Smooth muscle cell of the brain vasculature (primary cell): ENCODE data around the gene POU4F3.

Source experiments
- DNase-seq: peaks from one replicate; pipeline ENCODE4 v3.0.0-alpha.2; 2012; ENCODE audit warnings: low read depth, low spot score

POU4F3 gene

GRCh38 chr5:146340260-146341081, 1.8 kb downstream of the POU4F3 start:
- DNase-seq = peak; percentile 33

DNA sequence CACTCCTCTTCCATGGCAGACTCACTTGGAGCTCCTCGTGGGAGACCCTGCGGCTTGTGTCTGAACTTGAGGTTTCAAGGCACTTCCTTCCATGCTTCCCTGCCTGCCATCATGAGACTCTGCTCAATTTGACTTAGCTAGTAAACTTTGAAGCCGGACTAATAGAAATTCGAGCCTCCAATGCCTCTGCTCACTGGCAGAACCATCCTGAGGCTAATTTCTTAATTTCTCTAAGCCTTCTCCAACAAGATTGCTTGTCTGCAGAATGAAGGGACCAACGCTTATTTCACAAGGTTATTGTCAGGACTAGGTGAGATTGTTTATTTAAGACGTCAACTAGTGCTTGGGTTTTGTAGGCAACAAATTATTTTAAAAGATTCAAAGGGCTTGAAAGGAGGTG, 3.2 kb downstream of the POU4F3 start:
- no peak for DNase-seq

- DNase-seq = no peak
Measured at GRCh38 chr5:146342519-146342881, 3.9 kb downstream of the POU4F3 start.

GRCh38 chr5:146342882-146343865, 4.5 kb downstream of the POU4F3 start:
- DNase-seq = no peak

GRCh38 chr5:146344155-146345118, 5.8 kb downstream of the POU4F3 start:
- no peak for DNase-seq

DNA sequence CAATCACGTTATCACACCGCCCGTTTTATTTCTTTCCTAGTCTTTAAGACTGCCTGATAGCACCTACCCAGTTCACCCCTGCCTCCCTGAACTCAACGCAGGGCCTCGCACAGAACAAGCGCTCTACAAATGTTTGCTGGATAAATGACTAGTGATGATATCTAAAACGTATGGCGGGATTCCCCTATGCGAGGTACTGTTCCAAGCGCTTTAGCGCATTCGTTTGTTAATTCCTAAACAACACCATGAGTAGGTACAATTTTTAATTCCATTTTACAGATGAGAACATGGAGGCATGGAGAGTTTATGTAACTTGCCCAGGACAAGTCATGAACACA, 6.6 kb downstream of the POU4F3 start:
- DNase-seq = no peak

- no peak for DNase-seq
Measured at GRCh38 chr5:146345578-146346366, 7.1 kb downstream of the POU4F3 start.

DNA sequence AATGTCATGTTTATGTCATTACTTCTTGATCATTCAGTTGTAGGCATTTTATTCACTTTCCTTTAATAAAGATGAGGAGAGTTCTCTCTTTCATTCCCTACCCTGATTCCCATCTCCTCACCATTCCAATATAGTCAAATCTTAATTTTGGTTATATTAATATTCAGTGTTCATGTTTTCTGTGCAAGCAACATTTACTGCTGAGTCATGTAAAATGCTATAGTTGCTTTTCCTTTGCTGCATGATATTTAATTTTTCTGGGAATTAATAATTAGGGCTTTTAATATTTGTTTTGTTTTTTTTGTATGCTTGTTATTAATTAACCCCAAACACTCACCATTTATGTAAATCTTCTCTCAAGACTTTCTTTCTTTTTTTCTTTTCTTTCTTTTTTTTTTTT, 18.5 kb downstream of the POU4F3 start:
- DNase-seq = no peak

- no peak for DNase-seq
Measured at GRCh38 chr5:146359836-146360235, 21.2 kb downstream of the POU4F3 start.

DNA sequence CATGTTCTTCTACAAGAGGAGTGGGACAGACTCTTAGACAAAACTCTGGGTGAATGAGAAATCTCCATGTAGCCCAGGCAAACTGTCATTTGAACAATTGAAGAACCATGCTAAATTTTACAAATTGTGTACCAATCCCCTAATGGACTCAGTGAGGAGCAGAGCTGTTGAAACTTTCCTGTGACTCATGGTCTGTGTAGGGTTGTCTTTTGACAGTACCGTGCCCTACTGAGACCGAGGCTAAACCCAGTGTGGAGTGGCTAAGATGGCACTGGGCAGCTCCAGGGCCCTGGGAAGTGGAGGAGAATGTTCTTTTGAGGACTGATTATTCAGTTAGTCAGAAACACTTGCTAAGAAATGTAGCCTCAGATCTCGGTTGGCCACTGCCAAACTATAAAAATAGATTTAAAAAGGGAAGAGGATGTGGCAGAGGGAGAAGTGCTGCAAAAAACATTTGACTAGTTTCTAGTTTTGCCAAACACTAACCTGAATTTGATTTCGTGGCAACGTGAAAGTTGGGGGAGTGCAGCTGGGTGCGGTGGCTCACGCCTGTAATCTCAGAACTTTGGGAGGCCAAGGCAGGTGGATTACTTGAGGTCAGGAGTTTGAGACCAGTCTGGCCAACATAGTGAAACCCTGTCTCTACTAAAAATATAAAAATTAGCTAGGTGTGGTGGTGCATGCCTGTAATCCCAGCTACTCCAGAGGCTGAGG, 24.7 kb downstream of the POU4F3 start:
- no peak for DNase-seq

GRCh38 chr5:146365618-146366017, 27.0 kb downstream of the POU4F3 start:
- no peak for DNase-seq

- DNase-seq = no peak
Measured at GRCh38 chr5:146366904-146367303, 28.3 kb downstream of the POU4F3 start.

GRCh38 chr5:146368137-146368536, 29.5 kb downstream of the POU4F3 start:
- no peak for DNase-seq

- no peak for DNase-seq
Measured at GRCh38 chr5:146369691-146370090, 31.1 kb downstream of the POU4F3 start.

DNA sequence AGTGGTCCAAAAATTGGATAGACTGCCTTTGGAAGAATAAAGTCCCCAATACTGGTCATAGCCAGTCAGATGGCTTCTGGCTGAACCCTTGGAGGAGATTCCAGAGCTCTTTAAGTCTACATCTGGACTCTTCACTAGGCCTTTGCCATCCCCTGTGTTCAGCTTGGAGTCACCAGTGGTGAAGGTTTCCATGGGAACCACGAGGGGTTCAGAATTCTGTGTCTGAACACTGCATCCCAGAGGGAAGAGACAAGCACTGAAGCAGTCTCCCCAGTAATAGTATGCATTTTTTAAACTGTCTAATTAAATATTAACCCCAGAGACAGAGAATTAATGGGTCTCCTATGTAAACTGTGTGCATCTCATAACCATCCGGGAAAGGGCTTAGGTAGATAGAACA, 38.2 kb downstream of the POU4F3 start:
- DNase-seq = no peak

DNA sequence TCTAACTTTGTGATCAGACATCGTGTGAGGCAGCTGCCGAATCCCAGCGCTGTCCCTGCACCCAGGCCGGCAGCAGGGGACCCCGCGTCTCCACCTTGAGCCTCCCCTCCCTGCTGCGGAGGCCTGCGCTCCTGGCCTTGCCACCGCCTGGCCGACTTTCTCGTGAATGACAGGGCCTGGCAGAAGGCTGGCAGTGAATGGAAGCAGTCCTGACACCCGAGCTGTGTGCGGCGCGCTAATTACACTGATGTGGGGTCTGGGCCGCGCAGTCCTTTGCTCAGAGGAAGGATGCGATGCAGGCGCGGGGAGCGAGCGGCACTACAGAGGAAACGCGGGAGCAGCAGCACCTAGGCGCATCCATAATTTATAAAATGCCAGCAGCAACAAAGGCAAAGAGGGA, 40.3 kb downstream of the POU4F3 start:
- no peak for DNase-seq

GRCh38 chr5:146380714-146381113, 42.1 kb downstream of the POU4F3 start:
- DNase-seq = no peak

DNA sequence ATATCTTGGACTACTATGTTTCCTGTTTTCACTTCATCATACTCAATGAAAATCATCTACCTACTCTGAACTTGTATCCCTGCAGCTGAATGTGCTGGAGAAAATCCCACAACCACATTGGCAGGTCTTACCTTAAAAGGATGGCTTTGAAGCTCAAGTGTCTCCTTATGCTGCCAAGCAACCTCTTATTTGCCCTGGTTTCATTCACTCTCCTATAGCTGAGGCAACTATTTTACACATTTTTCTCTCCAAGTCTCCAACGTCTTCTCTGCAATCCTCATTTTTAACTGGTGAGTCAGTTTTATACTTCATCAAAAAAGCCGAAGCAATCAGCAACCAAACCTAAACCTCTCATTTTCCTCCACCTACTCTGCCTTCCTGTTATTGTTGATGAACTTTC, 49.7 kb downstream of the POU4F3 start:
- no peak for DNase-seq

DNA sequence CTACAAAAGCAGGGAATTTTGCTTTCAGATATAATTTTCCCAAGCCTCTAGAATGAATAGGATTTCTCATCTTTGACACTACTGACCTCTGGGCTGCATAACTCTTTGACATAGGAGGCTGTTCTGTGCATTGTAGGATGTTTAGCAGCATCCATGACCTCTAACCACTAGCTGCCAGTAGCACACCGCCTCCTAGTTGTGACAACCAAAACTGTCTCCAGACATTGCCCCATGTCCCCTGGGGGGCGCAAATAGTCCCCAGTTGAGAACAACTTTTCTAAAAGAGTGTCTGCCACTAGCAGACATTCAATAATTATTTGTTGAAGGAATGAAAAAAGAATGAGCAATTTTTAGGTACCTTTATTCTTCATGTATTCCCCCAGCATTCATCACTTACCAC, 51.8 kb downstream of the POU4F3 start:
- DNase-seq = no peak
